Activated T-cell treated with anti-CD3 and anti-CD28 coated beads, Interleukin-2, amount 50 U/mL, for 4 hours (primary cell): ENCODE measurements around the gene DSEL. TPM values are rescaled to one million over a fixed set of nuclear protein-coding genes. Genes with fewer than 3 reads are reported as not detected.
A peak's percentile ranks its signal among the peaks of the same experiment; 100 is the strongest.

Experiments used
- ATAC-seq, 2 donors: fragments of 200-7000 bp; cut with Tn5 transposase; one replicate each; pipeline ENCODE4 v1.10.0; 2021
- DNase-seq: peaks from one replicate; pipeline ENCODE4 v3.0.0-alpha.2; 2020
- H3K27me3 Mint-ChIP-seq: one replicate; pipeline ENCODE4 v1.8.0; 2021; ENCODE audit warnings: low read depth, mixed read lengths
- H3K36me3 Mint-ChIP-seq: one replicate; pipeline ENCODE4 v1.8.0; 2022; ENCODE audit warnings: mixed read lengths; ENCODE audit not compliant: insufficient read depth
- H3K4me1 Mint-ChIP-seq: one replicate; pipeline ENCODE4 v1.8.0; 2021; ENCODE audit warnings: low read depth, mixed read lengths
- H3K4me3 Mint-ChIP-seq: one replicate; pipeline ENCODE4 v1.8.0; 2021; ENCODE audit warnings: mild to moderate bottlenecking, moderate library complexity, mixed read lengths
- H3K9me3 Mint-ChIP-seq: one replicate; pipeline ENCODE4 v1.8.0; 2021; ENCODE audit warnings: mixed read lengths
- total RNA-seq, 3 donors: library from RNA; stranded (reverse); gene quantifications; one replicate each; pipeline ENCODE4 v1.2.1, GENCODE V29; 2021

Gene DSEL
- under 1 TPM; 0.18 to 0.50 (median 0.41) TPM for total RNA-seq

- Mint-ChIP-seq H3K9me3 (no peaks in the 10 kb centered on the region), H3K4me3 (peak within 1 kb of the TSS; percentile 82), H3K36me3 (no peaks in the 10 kb centered on the region), H3K27me3 (peaks cover 17% of the 10 kb centered on the region), H3K4me1 (peaks cover 20% of the 10 kb centered on the region)
- peak; percentile 98 for ATAC-seq
- peak; percentile 99 for DNase-seq
These were observed at the start of gene DSEL for GRCh38 chr18:67516539-67517443. TSS of gene DSEL (minus strand) at chr18:67516720. CDS start at chr18:67514608, 2,112 bp downstream.

- no peak overlapping the region for H3K4me3 Mint-ChIP-seq
- no peaks in the 10 kb centered on the region for H3K9me3 Mint-ChIP-seq
These were observed 36.9 kb upstream of the DSEL start for GRCh38 chr18:67553437-67553836.

GRCh38 chr18:67550872-67551520, 34.5 kb upstream of the DSEL start:
- Mint-ChIP-seq H3K36me3 (no peaks in the 10 kb centered on the region), H3K4me3 (no peak overlapping the region), H3K4me1 (no peaks in the 10 kb centered on the region), H3K27me3 (peaks cover 2% of the 10 kb centered on the region), H3K9me3 (no peaks in the 10 kb centered on the region)
- DNase-seq (no peak), ATAC-seq (no peak)

More at GRCh38 chr18:67553437-67553836, 36.9 kb upstream of the DSEL start:
- Mint-ChIP-seq H3K27me3 (peaks cover 2% of the 10 kb centered on the region), H3K4me1 (no peaks in the 10 kb centered on the region), H3K36me3 (no peaks in the 10 kb centered on the region)
- ATAC-seq: no peak
- DNase-seq: no peak

GRCh38 chr18:67549946-67550345, 33.4 kb upstream of the DSEL start:
- DNase-seq (no peak), ATAC-seq (no peak)
- Mint-ChIP-seq H3K4me1 (no peaks in the 10 kb centered on the region), H3K4me3 (no peak overlapping the region), H3K27me3 (peaks cover 2% of the 10 kb centered on the region), H3K9me3 (no peaks in the 10 kb centered on the region), H3K36me3 (no peaks in the 10 kb centered on the region)

GRCh38 chr18:67545681-67546080, 29.2 kb upstream of the DSEL start:
- H3K4me1 Mint-ChIP-seq: no peaks in the 10 kb centered on the region
- no peaks in the 10 kb centered on the region for H3K36me3 Mint-ChIP-seq
- DNase-seq (no peak), ATAC-seq (no peak)
- H3K27me3 Mint-ChIP-seq: peaks cover 2% of the 10 kb centered on the region
- H3K4me3 Mint-ChIP-seq: no peak overlapping the region
- H3K9me3 Mint-ChIP-seq: no peaks in the 10 kb centered on the region

GRCh38 chr18:67540559-67540958, 24.0 kb upstream of the DSEL start:
- H3K9me3 Mint-ChIP-seq: no peaks in the 10 kb centered on the region
- no peak overlapping the region for H3K4me3 Mint-ChIP-seq
- H3K4me1 Mint-ChIP-seq: no peaks in the 10 kb centered on the region

GRCh38 chr18:67531929-67532328, 15.4 kb upstream of the DSEL start:
- peaks cover 5% of the 10 kb centered on the region for H3K27me3 Mint-ChIP-seq
- DNase-seq: no peak
- no peak for ATAC-seq
- H3K9me3 Mint-ChIP-seq: no peaks in the 10 kb centered on the region
- H3K36me3 Mint-ChIP-seq: no peaks in the 10 kb centered on the region
- no peaks in the 10 kb centered on the region for H3K4me1 Mint-ChIP-seq
- no peak overlapping the region for H3K4me3 Mint-ChIP-seq

More at GRCh38 chr18:67540559-67540958, 24.0 kb upstream of the DSEL start:
- no peak for DNase-seq
- ATAC-seq: no peak
- Mint-ChIP-seq H3K27me3 (no peaks in the 10 kb centered on the region), H3K36me3 (no peaks in the 10 kb centered on the region)

GRCh38 chr18:67525328-67526099, 9.0 kb upstream of the DSEL start:
- Mint-ChIP-seq H3K4me3 (no peak overlapping the region), H3K36me3 (no peaks in the 10 kb centered on the region), H3K27me3 (peaks cover 35% of the 10 kb centered on the region), H3K9me3 (no peaks in the 10 kb centered on the region), H3K4me1 (no peaks in the 10 kb centered on the region)
- no peak for ATAC-seq
- DNase-seq: no peak

- DNase-seq (no peak), ATAC-seq (no peak)
- Mint-ChIP-seq H3K27me3 (peaks cover 38% of the 10 kb centered on the region), H3K9me3 (no peaks in the 10 kb centered on the region), H3K4me1 (peaks cover 15% of the 10 kb centered on the region), H3K4me3 (no peak overlapping the region), H3K36me3 (no peaks in the 10 kb centered on the region)
These were observed 3.9 kb upstream of the DSEL start for GRCh38 chr18:67520351-67520921.

GRCh38 chr18:67519592-67519991, 3.1 kb upstream of the DSEL start:
- no peaks in the 10 kb centered on the region for H3K9me3 Mint-ChIP-seq
- H3K27me3 Mint-ChIP-seq: peaks cover 34% of the 10 kb centered on the region
- no peaks in the 10 kb centered on the region for H3K36me3 Mint-ChIP-seq
- peaks cover 20% of the 10 kb centered on the region for H3K4me1 Mint-ChIP-seq
- no peak for DNase-seq
- H3K4me3 Mint-ChIP-seq: no peak overlapping the region
- ATAC-seq: no peak

- Mint-ChIP-seq H3K27me3 (peaks cover 31% of the 10 kb centered on the region), H3K36me3 (no peaks in the 10 kb centered on the region), H3K9me3 (no peaks in the 10 kb centered on the region), H3K4me1 (peaks cover 20% of the 10 kb centered on the region), H3K4me3 (no peak overlapping the region)
- no peak for ATAC-seq
- DNase-seq: no peak
These were observed 2.0 kb upstream of the DSEL start for GRCh38 chr18:67518566-67518965.

GRCh38 chr18:67517444-67517765, 885 bp upstream of the DSEL start:
- Mint-ChIP-seq H3K9me3 (no peaks in the 10 kb centered on the region), H3K36me3 (no peaks in the 10 kb centered on the region)

GRCh38 chr18:67515942-67516538, 480 bp downstream of the DSEL start:
- peaks cover 10% of the 10 kb centered on the region for H3K27me3 Mint-ChIP-seq
- no peaks in the 10 kb centered on the region for H3K36me3 Mint-ChIP-seq
- H3K4me3 Mint-ChIP-seq: peak overlapping the region; percentile 82
- DNase-seq (peak; percentile 54), ATAC-seq (peak; percentile 13 to 31)
- no peaks in the 10 kb centered on the region for H3K9me3 Mint-ChIP-seq
- H3K4me1 Mint-ChIP-seq: peaks cover 20% of the 10 kb centered on the region

More at GRCh38 chr18:67517444-67517765, 885 bp upstream of the DSEL start:
- peak; percentile 4 for DNase-seq
- peak overlapping the region; percentile 82 for H3K4me3 Mint-ChIP-seq
- ATAC-seq: no peak
- H3K4me1 Mint-ChIP-seq: peaks cover 20% of the 10 kb centered on the region
- H3K27me3 Mint-ChIP-seq: peaks cover 23% of the 10 kb centered on the region
